Measurements from ENCODE around the gene FAM120AOS. TPM values are rescaled to one million over a fixed set of nuclear protein-coding genes. Genes with fewer than 3 reads are reported as not detected.

FAM120AOS gene
- total RNA-seq, 4 donors from 2014 or later: 51.7 to 80.3 (median 58.4) TPM

DNA sequence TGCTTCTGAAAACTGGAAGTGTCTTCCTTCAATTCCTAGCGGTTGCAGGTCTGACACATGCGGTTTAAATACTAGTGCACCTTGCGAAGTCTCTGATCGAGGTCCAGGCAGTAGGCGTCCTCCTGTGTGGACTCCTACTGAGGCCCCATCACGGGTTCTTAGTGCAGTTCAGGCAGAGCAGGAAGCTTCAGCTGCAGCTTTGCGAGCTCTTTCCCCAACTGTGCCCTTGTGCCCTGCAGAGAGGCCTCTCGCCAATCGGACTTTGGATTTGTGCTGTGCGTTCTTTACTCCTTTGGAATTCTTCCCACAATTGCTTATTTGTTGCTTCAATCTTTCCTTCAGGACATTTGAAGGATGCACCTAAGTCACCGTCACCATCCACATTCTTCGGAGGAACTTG, 40.6 kb upstream of the FAM120AOS start:
- no peaks in the 10 kb centered on the region for H3K27me3 ChIP-seq
- no peaks in the 10 kb centered on the region for H3K9me3 ChIP-seq
- no peak overlapping the region for H3K4me3 ChIP-seq
- no peak overlapping the region for H3K27ac ChIP-seq
- WGBS, 2 donors (ENCODE audit: low coverage in 1 of 2): 90 to 91% methylated on average over 10 of the region's 12 CpGs
- no peak for ATAC-seq
- H3K4me1 ChIP-seq: peaks cover 0 to 24% (median 0%) of the 10 kb centered on the region in 3 donors
- H3K36me3 ChIP-seq: peaks cover 0 to 54% of the 10 kb centered on the region in 2 donors
- TF ChIP-seq POLR2A (IDR thresholded peaks at IDR 0.05): no peak
- TF ChIP-seq POLR2AphosphoS5 (IDR thresholded peaks at IDR 0.05): no peak
- TF ChIP-seq EP300 (IDR thresholded peaks at IDR 0.05): no peak
- TF ChIP-seq, protein P1, sequence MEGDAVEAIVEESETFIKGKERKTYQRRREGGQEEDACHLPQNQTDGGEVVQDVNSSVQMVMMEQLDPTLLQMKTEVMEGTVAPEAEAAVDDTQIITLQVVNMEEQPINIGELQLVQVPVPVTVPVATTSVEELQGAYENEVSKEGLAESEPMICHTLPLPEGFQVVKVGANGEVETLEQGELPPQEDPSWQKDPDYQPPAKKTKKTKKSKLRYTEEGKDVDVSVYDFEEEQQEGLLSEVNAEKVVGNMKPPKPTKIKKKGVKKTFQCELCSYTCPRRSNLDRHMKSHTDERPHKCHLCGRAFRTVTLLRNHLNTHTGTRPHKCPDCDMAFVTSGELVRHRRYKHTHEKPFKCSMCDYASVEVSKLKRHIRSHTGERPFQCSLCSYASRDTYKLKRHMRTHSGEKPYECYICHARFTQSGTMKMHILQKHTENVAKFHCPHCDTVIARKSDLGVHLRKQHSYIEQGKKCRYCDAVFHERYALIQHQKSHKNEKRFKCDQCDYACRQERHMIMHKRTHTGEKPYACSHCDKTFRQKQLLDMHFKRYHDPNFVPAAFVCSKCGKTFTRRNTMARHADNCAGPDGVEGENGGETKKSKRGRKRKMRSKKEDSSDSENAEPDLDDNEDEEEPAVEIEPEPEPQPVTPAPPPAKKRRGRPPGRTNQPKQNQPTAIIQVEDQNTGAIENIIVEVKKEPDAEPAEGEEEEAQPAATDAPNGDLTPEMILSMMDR (IDR thresholded peaks at IDR 0.05): no peak

DNA sequence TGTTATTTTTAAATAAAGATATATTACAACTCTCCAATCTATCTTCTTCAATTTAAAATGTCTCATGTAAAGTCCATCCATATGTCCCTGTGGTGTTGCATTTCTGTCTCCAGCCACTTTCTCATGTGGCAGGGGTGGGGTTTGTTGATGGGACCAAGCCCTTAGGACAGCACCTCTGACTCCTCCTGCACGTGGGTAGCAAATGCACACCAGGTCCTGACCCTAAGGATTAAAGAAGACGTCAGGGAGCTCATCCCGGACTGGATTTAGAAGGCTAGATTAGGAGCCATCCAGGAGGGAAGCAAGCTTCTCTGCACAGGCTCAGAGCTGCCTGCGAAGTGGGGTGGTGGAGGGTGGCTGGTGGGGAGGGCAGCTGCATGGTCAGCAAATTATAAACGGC, 38.9 kb upstream of the FAM120AOS start:
- H3K27me3 ChIP-seq: no peaks in the 10 kb centered on the region
- ATAC-seq: no peak
- H3K27ac ChIP-seq: no peak overlapping the region
- no peak for TF ChIP-seq EP300 (IDR thresholded peaks at IDR 0.05)
- no peak for TF ChIP-seq POLR2AphosphoS5 (IDR thresholded peaks at IDR 0.05)
- TF ChIP-seq POLR2A (IDR thresholded peaks at IDR 0.05): no peak
- TF ChIP-seq, protein P1 (IDR thresholded peaks at IDR 0.05): no peak
- no peak overlapping the region for H3K4me3 ChIP-seq
- 27 to 43% methylated on average over 1 to 3 of the region's 5 CpGs for WGBS, 2 donors (ENCODE audit: low coverage in 1 of 2)
- H3K4me1 ChIP-seq: peaks cover 0 to 27% (median 0%) of the 10 kb centered on the region in 3 donors
- peaks cover 0 to 39% of the 10 kb centered on the region in 2 donors for H3K36me3 ChIP-seq
- H3K9me3 ChIP-seq: no peaks in the 10 kb centered on the region

DNA sequence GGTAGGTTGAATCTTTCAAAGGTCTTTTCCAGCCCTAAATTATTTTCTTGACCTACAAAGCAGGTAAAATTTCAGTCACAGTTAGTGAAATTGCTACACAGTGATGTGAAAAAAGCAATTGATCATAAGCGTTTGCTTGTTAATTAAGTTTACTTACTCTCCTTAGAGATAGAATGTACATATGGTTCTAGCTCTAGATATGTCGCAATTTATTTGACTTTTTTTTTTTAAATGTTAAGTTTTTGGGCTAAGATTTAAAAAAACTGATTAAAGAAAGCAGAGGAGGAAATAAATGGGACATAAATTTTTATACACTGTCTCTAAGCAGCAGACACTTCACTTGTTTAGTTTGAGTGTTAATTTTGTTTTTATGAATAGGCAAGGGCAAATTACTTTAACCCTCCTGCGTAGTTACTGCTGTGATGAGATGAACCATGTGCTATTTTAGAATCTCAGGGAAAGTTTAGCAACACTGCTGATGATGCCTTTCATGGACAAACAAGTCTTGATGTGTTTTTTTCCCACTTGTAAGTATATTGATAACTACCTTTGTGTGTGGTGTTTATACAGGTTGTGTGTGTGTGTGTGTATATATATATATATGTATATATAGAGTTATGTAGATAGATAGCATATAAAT, 38.3 kb upstream of the FAM120AOS start:
- H3K27ac ChIP-seq: no peak overlapping the region
- no peak for TF ChIP-seq EP300 (IDR thresholded peaks at IDR 0.05)
- TF ChIP-seq, protein P1 (IDR thresholded peaks at IDR 0.05): no peak
- TF ChIP-seq POLR2A (IDR thresholded peaks at IDR 0.05): no peak

DNA sequence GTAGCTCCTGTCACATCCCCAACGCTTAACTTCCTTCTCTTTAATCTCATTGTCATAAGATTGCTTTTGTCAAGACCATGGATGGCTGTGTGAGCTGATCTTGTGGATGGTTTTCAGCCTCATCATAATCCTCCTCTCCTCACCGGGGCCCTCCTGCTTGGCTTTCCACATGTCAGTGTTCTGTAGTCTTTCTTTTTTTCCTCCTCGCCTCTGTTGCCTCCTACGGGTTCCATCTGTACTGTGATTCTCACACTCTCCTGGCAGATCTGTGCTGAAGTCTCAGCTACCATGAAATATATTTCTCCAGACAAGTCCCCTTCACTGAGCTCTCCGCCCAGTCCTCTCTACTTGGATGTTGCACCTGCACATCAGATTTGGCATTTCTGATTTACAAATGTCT, 34.9 kb upstream of the FAM120AOS start:
- Histone ChIP-seq H3K4me1 (peaks cover 0 to 53% (median 0%) of the 10 kb centered on the region in 3 donors), H3K36me3 (peaks cover 0 to 23% of the 10 kb centered on the region in 2 donors), H3K9me3 (no peaks in the 10 kb centered on the region), H3K27me3 (no peaks in the 10 kb centered on the region), H3K27ac (no peak overlapping the region), H3K4me3 (no peak overlapping the region)
- WGBS, 2 donors (ENCODE audit: low coverage in 1 of 2): 83 to 89% methylated on average over 4 to 5 of the region's 5 CpGs
- ATAC-seq: no peak
- TF ChIP-seq POLR2A (IDR thresholded peaks at IDR 0.05) (no peak), EP300 (IDR thresholded peaks at IDR 0.05) (no peak), POLR2AphosphoS5 (IDR thresholded peaks at IDR 0.05) (no peak)
- TF ChIP-seq, protein P1 (IDR thresholded peaks at IDR 0.05): no peak

More for the DNA sequence above, 38.3 kb upstream of the FAM120AOS start:
- H3K36me3 ChIP-seq: peaks cover 0 to 32% of the 10 kb centered on the region in 2 donors
- 63 to 80% methylated on average over 3 of the region's 3 CpGs for WGBS, 2 donors (ENCODE audit: low coverage in 1 of 2)
- no peaks in the 10 kb centered on the region for H3K9me3 ChIP-seq
- H3K4me1 ChIP-seq: peaks cover 0 to 31% (median 0%) of the 10 kb centered on the region in 3 donors
- H3K27me3 ChIP-seq: no peaks in the 10 kb centered on the region
- ATAC-seq: no peak
- no peak overlapping the region for H3K4me3 ChIP-seq

DNA sequence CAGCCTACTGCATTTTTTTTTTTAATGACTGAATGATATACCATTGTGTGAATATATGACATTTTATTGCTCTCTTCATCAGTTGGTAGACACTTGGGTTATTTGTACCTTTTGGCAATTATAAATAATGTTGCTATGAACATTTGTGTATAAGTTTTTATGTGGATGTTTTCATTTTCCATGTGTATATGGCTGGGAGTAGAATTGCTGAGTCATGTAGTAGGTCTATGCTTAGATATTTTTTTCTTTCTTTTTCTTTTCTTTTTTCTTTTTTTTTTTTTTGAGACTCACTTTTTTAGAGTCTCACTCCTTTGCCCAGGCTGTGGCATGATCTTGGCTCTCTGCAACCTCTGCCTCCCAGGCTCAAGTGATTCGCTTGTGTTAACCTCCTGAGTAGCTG, 32.9 kb upstream of the FAM120AOS start:
- WGBS, 2 donors (ENCODE audit: low coverage in 1 of 2): 100% methylated on average over 1 of the region's 1 CpG; no CpG with 5 or more reads in 1 of the 2 donors
- Histone ChIP-seq H3K9me3 (no peaks in the 10 kb centered on the region), H3K4me1 (peaks cover 0 to 41% (median 0%) of the 10 kb centered on the region in 3 donors), H3K36me3 (peaks cover 0 to 27% of the 10 kb centered on the region in 2 donors), H3K27ac (no peak overlapping the region), H3K4me3 (no peak overlapping the region), H3K27me3 (no peaks in the 10 kb centered on the region)
- no peak for ATAC-seq
- TF ChIP-seq POLR2A (IDR thresholded peaks at IDR 0.05) (no peak), EP300 (IDR thresholded peaks at IDR 0.05) (no peak)
